HCT116 (cell line): ENCODE results near the gene PDE10A.

Experiments
- CTCF ChIP-seq, 3 experiments: fragments of 200-600 bp in 1 of 3; sonication (generic) in 1 of 3; IDR thresholded peaks in 2 of 3; conservative IDR thresholded peaks in 1 of 3; 2 replicates each; pipeline ENCODE4 v1.5.1; 2012 to 2017; ENCODE audit warnings: low read depth in 2 of 3, low read length in 2 of 3, antibody characterized with exemption in 1 of 3, borderline replicate concordance in 1 of 3, control low read depth in 1 of 3, mild to moderate bottlenecking in 1 of 3, mixed read lengths in 1 of 3, mixed run types in 1 of 3, moderate library complexity in 1 of 3; ENCODE audit not compliant: insufficient read depth in 1 of 3
- EGR1 ChIP-seq: IDR thresholded peaks from 2 replicates; pipeline ENCODE4 v1.6.1; 2012; ENCODE audit warnings: low read depth
- ELF1 ChIP-seq: IDR thresholded peaks from 2 replicates; pipeline ENCODE4 v1.6.1; 2012; ENCODE audit warnings: low read depth, borderline replicate concordance
- JUND ChIP-seq: IDR thresholded peaks from 2 replicates; pipeline ENCODE4 v1.6.1; 2012
- POLR2A ChIP-seq: IDR thresholded peaks from 2 replicates; pipeline ENCODE4 v1.7.0; 2011; ENCODE audit warnings: borderline replicate concordance; ENCODE audit not compliant: insufficient read depth, insufficient read length; ENCODE audit errors: extremely low read depth
- ZNF274 ChIP-seq: fragments of 200-500 bp; sonication (Bioruptor generic); IDR thresholded peaks from 2 replicates; pipeline ENCODE4 v1.6.1; 2014; ENCODE audit warnings: mild to moderate bottlenecking, low read depth, low read length, inconsistent platforms

- TF ChIP-seq ZNF274 (no peak), EGR1 (no peak), POLR2A (no peak), CTCF (IDR thresholded peaks at IDR 0.05 in 2 of 3, conservative IDR thresholded peaks at IDR 0.05 in 1 of 3; ENCODE audit: borderline replicate concordance in 1 of 3, insufficient read depth in 1 of 3, low read depth in 2 of 3, low read length in 2 of 3) (no peak), ELF1 (no peak), JUND (peak; percentile 67)
Observed at GRCh38 chr6:165515963-165516624, 146.9 kb downstream of the PDE10A start.
